C4-2B (cell line): Measurements from ENCODE around the gene LMAN2.

Experiments
- CTCF ChIP-seq: fragments of 450-650 bp; conservative IDR thresholded peaks from 2 replicates; pipeline ENCODE4 v1.5.1; 2017; ENCODE audit warnings: mild to moderate bottlenecking
- ZFX ChIP-seq: fragments of 450-650 bp; IDR thresholded peaks from 2 replicates; pipeline ENCODE4 v1.6.1; 2017

- no peak for TF ChIP-seq ZFX
- TF ChIP-seq CTCF: no peak; the same call in 1 of the 2 replicates
These were observed 38.8 kb downstream of the LMAN2 start for GRCh38 chr5:177312649-177313181.
